Measurements from ENCODE around the gene FOXK1. TPM values are rescaled to one million over a fixed set of nuclear protein-coding genes. Genes with fewer than 3 reads are reported as not detected.

The FOXK1 gene
- total and polyA plus RNA-seq, 2 of the 13 experiments (the other 11 are each of a cell fraction or from before 2014, with no cell fraction given), result 4.6 to 8.8 TPM

DNA sequence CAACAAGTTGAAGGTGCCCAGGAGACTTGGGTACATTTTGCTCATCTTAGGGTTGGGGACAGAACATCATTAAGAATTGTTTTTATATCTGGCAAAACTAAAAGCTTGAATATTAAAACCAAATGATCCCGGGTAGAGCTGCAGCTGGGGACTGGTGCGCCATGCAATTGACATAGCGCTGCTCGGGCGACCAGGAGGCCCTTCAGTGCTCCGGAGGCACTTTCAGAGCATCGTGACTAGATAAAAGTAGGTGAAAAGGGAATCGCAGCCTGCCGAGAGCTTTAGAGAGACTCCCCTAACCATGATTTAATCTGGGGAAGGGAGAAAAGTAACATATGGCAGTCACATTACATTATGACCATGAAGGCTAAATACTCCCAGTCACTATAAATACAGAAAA is 21.4 kb downstream of the FOXK1 start (continued):
- TF ChIP-seq, protein P1, sequence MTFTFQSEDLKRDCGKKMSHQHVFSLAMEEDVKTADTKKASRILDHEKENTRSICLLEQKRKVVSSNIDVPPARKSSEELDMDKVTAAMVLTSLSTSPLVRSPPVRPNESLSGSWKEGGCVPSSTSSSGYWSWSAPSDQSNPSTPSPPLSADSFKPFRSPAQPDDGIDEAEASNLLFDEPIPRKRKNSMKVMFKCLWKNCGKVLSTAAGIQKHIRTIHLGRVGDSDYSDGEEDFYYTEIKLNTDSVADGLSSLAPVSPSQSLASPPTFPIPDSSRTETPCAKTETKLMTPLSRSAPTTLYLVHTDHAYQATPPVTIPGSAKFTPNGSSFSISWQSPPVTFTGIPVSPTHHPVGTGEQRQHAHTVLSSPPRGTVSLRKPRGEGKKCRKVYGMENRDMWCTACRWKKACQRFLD (CRISPR knock-in tag; IDR thresholded peaks at IDR 0.05; ENCODE audit: borderline replicate concordance), result no peak
- TF ChIP-seq ZNF652 (CRISPR knock-in tag; IDR thresholded peaks at IDR 0.05; ENCODE audit: borderline replicate concordance, low read depth), result no peak
- TF ChIP-seq, protein P2, sequence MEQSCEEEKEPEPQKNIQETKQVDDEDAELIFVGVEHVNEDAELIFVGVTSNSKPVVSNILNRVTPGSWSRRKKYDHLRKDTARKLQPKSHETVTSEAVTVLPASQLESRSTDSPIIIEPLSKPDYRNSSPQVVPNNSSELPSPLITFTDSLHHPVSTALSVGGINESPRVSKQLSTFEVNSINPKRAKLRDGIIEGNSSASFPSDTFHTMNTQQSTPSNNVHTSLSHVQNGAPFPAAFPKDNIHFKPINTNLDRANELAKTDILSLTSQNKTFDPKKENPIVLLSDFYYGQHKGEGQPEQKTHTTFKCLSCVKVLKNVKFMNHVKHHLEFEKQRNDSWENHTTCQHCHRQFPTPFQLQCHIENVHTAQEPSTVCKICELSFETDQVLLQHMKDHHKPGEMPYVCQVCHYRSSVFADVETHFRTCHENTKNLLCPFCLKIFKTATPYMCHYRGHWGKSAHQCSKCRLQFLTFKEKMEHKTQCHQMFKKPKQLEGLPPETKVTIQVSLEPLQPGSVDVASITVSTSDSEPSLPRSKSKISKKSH (CRISPR knock-in tag; IDR thresholded peaks at IDR 0.05; ENCODE audit: borderline replicate concordance), result no peak
- TF ChIP-seq ZNF7 (CRISPR knock-in tag; IDR thresholded peaks at IDR 0.05), result no peak
- no peak for TF ChIP-seq LRRFIP1 (CRISPR knock-in tag; conservative IDR thresholded peaks at IDR 0.05)
- TF ChIP-seq HINFP (CRISPR knock-in tag; IDR thresholded peaks at IDR 0.05; ENCODE audit: low read depth), result no peak
- no peak for TF ChIP-seq ZNF792 (CRISPR knock-in tag; IDR thresholded peaks at IDR 0.05)
- no peak for TF ChIP-seq NFE2 (CRISPR knock-in tag; IDR thresholded peaks at IDR 0.05)

Data from HepG2 (cell line).